Measurements from ENCODE around the gene CA11.
"Not testable (repeated sequence)": the region's sequence is repeated elsewhere in the genome, so short reads cannot be mapped to it uniquely, and the experiment has no call there.

Gene CA11

GRCh38 chr19:48639483-48640375, 6.3 kb downstream of the CA11 start:
- DNase-seq = peak; percentile 1

- DNase-seq = peak; percentile 8
These were observed 7.1 kb downstream of the CA11 start for GRCh38 chr19:48638831-48639381.

DNA sequence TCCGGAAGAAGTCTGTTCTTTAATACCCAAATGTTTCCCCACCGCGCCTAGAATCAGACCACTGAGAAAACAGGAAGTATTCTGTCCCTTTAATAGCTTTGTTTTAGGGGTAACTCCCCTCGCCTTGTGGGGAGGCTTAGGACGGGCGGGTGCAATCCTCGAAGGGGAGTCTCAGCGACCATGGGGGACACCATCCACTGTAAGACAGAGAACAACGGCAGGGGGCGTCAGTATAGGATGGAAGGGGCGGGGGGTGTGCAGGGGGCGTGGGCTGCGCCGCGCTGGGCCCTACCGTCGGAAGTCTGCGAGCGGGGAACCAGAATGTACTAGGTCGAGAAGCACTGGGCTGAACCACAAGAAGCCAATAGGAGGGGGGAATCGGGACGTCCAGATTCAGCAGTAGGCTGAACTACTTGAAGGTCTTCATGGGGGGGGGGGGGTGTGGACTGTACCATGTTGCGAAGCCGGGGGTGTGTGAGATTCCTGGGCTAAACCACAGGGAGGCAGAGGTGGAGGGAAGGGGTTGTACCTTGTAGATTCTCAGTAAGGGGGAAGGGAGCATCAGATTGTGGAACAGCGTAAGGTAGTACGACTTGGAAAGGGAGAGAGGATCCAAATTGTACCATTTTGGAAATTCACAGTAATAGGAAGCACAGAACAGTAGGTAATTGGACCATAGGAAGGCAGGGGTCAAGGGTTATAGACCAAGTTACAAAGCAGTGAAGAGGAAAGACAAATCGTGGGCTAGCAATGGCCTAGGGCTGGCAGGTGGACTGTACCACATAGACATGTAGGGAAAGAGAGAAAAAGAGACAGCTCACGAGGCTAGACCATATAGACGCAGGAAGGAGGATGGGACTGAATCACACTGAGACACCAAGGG, 7.8 kb downstream of the CA11 start:
- DNase-seq = peak; percentile 93

GRCh38 chr19:48637449-48637947, 8.5 kb downstream of the CA11 start:
- DNase-seq = peak; percentile 99

DNA sequence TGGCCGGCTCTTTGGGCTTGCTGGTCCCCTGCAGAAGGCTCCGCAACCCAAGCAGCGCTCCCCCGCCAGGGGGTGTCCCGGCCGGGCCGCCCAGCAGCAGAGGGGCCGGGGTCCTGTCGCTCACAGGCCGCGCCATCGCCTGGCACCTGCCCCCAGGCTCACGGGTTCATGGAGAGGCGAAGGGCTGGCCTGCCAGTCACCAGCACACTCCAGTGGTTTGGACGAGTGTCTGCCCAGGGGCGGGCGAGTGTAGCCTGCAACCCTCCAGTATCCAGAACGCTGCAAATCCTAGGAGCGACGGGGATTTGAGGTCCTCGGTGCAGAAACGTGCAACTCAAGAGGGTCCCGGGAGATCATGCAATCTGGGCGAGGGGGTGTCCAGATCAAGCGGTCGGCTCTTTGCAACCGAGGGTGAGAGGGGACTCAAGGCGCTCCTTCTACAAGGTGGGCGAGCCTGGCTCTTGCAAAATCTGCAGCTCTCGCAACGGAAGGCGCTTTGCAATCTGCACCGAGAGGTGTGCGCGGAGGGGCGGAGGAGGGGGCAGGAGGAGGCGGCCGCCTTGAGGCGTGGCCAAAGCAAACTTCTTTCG, 9.0 kb downstream of the CA11 start, which contains the start of gene DBP:
TSS of gene DBP (minus strand) at position 521 of the 590 bp plus-strand sequence. CDS start at position 136, 385 bp downstream.
- DNase-seq = peak; percentile 48

DNA sequence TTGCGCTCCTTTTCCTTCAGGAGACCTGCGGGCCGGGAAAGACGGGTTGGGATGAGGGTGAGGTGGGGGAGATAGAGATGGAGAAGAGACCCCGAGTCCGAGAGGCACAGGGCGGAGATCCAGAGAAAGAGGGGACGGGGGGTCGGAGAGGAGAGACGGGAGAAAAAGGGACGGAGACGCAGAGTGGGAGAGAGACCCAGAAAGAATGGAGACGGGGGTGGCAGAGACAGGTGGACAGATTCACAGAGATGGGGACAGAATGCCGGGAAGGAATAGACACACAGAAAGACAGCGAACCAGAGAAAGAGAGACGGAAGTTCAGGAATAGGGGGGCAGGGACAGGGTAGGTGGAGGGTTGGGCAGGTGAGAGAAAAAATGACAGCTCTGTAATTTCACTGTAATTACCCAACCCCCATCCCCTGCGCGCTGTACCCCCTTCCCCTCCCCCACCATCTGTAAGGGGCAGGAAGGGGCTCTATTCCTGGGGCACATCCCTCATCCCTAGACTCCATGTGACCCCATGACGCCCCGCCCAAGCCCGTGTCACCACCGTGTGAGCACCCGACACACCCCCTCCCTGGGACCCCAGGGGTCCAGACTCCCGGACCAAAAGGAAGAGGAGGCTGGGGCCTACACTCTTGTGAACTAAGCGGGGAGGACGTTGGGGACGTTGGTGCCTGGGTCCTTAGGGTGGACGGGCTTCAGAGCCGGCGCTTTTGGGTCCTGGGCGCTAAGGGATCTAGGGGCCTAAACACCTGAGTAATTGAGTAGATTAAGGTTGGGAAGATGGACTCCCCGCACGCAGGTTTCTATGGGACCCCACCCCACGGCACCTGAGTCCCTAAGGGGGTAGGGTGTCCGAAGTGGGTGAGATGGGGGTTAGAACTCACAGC, 9.8 kb downstream of the CA11 start:
- peak; percentile 2 for DNase-seq

- DNase-seq = peak; percentile 51
These were observed 10.6 kb downstream of the CA11 start for GRCh38 chr19:48635263-48635965.

DNA sequence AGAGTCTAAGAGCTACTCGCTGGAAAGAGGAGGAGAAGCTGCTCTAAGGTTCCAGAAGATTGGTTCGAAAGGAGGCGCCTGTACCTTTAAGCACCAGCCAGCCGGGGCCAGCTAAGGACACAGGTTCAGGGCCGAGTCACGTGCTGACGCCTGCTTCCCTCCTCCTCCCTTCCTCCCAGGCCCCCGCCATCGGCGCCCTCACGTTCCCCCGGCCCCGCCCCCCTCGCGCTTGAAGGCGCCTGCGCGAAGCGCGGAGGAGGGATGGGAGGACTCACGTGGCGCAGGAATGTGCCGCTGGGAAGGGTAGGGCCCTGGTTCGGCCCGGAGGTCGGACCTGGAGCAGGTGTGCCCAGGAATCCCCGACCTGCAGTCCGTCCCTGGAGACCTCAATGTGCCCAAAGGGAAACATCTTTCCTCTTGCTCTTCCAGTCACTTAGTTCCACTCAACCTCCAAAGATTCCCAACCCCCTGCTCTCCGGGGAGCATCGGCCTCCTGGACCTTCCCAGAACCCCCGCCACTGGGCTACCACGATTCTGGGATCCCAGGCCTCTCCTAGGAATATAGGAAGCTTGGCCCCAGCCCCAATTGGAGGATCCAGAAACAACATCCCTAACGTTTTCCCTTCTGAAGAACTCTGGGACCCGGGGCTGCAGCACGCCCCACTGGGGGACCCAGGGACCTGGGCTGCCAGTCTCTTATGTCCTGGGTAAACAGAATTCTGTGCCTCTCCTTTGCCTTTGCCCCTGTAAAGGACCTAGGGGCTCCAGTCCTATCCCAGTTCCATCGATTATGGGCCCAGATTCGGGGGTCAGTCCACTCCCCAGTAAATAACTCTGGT, 11.3 kb downstream of the CA11 start:
- peak; percentile 95 for DNase-seq

GRCh38 chr19:48634036-48634342, 12.0 kb downstream of the CA11 start:
- no peak for DNase-seq

DNA sequence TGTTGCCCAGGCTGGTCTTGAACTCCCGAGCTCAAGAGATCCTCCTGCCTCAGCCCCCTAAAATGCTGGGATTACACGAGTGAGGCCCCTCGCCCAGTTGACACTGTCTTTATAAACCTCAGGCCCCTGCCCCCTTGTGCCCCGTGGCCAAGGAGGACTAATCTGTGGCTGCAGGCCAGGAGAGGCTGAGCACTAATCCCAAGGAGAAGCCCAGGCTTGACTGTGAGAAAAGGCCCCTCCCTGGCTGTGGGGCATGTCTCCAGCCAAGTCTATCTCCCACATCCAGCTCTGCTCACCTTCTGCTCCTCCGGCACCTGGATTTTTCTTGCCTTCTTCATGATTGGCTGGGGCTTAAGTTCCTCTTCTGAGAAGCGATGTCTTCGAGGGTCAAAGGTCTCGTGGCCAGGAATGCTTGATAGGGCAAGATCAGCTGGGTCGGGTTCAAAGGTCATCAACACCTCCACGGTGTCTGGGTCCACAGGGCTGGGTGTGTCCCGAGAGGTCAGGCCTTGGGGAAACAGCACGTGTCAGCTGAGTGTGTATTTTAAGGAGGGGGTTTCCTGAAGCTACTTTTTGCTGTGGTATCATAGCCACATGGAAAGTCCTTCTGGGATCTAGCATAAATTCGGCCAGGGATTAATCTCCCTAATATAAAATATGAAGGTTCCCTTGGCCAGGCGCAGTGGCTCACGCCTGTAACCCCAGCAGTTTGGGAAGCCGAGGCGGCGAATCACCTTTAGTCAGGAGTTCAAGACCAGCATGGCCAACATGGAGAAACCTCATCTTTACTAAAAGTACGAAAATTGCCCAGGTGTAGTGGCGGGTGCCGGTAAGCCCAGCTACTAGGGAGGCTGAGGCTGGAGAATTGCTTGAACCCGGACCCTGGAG, 12.6 kb downstream of the CA11 start:
- no peak for DNase-seq

DNA sequence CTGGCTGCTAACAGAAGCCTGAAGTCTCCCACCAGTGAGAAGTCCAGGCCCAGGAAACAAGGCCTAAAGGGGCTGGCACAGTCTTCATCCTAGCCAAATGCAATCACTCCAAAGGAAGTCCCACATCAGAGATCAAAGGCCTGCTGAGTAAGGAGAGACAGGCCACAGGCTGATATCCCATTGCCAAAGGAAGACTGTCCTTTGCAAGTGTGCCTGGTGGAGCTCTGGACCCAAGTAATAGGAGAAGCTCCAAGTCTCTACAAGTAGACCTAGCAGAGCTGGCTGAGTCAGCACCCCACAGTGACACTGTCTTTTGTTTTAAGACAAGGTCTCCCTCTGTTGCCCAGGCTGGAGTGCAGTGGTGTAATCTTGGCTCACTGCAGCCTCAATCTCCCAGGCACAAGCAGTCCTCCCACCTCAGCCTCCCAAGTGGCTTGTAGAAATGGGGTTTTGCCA, 13.3 kb downstream of the CA11 start:
- DNase-seq = peak; percentile 52

- not testable (repeated sequence) for DNase-seq
These were observed 13.7 kb downstream of the CA11 start for GRCh38 chr19:48632286-48632685.

DNA sequence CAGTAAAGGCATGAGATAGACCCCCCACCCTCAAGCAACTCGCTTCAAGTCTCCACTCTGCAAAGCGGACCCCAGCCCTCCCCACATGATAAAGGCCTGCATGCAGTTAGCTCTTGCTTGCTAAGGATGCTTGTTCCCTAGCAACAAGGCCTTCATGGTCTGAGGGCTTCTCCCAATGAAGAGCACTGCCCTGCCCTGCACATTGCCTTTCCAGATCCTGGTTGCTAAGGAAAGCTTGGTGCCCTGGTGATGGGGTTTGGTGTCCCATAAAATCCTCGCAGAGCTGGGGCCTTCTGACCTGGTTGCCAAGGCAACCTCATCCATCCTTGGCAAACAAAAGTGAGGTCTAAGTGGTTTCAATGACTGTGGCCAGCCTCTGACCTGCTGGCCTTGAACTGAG, 14.8 kb downstream of the CA11 start:
- no peak for DNase-seq

GRCh38 chr19:48630296-48631063, 15.5 kb downstream of the CA11 start:
- DNase-seq = no peak

DNA sequence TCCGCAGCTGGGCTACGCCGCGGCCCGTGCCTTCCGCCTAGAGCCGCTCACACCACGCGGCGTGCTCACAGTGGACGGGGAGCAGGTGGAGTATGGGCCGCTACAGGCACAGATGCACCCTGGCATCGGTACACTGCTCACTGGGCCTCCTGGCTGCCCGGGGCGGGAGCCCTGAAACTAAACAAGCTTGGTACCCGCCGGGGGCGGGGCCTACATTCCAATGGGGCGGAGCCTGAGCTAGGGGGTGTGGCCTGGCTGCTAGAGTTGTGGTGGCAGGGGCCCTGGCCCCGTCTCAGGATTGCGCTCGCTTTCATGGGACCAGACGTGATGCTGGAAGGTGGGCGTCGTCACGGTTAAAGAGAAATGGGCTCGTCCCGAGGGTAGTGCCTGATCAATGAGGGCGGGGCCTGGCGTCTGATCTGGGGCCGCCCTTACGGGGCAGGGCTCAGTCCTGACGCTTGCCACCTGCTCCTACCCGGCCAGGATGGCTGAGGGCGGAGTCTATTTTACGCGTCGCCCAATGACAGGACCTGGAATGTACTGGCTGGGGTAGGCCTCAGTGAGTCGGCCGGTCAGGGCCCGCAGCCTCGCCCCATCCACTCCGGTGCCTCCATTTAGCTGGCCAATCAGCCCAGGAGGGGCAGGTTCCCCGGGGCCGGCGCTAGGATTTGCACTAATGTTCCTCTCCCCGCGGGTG, 16.2 kb downstream of the CA11 start:
- DNase-seq = no peak

DNA sequence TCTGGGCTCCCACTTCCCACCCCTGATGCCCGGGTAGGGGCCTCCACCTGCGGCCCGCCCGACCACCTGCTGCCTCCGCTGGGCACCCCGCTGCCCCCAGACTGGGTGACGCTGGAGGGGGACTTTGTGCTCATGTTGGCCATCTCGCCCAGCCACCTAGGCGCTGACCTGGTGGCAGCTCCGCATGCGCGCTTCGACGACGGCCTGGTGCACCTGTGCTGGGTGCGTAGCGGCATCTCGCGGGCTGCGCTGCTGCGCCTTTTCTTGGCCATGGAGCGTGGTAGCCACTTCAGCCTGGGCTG, 16.7 kb downstream of the CA11 start:
- no peak for DNase-seq

GRCh38 chr19:48628486-48629296, 17.3 kb downstream of the CA11 start:
- DNase-seq = no peak

Measured in EL (cell line).